Loucy (cell line): Measurements from ENCODE around the gene ELOA.
A peak's percentile ranks its signal among the peaks of the same experiment; 100 is the strongest.
"Not testable (repeated sequence)": the region's sequence is repeated elsewhere in the genome, so short reads cannot be mapped to it uniquely, and the experiment has no call there.

Experiments used
- H2AFZ ChIP-seq: fragments of 200-600 bp; sonication (generic); 2 replicates; pipeline ENCODE4 v1.6.0; 2016; ENCODE audit warnings: antibody characterized with exemption, mild to moderate bottlenecking, low read length, moderate library complexity
- H3F3A ChIP-seq: fragments of 200-600 bp; 2 replicates; pipeline ENCODE4 v1.6.0; 2016; ENCODE audit warnings: antibody characterized with exemption, low read depth, mild to moderate bottlenecking
- H3K27me3 ChIP-seq: fragments of 200-600 bp; sonication (generic); 2 replicates; pipeline ENCODE4 v1.6.1; 2014; ENCODE audit warnings: low read length, mild to moderate bottlenecking; ENCODE audit not compliant: insufficient read depth, poor library complexity, severe bottlenecking
- H3K36me3 ChIP-seq: fragments of 200-600 bp; sonication (generic); 2 replicates; pipeline ENCODE4 v1.6.1; 2016; ENCODE audit warnings: low read length; ENCODE audit not compliant: insufficient read depth
- H3K4me1 ChIP-seq: fragments of 200-600 bp; sonication (generic); 2 replicates; pipeline ENCODE4 v1.5.1; 2014; ENCODE audit warnings: low read length, mild to moderate bottlenecking; ENCODE audit not compliant: insufficient read depth, poor library complexity, severe bottlenecking
- H3K4me2 ChIP-seq: fragments of 200-600 bp; sonication (generic); 2 replicates; pipeline ENCODE4 v1.6.0; 2014; ENCODE audit warnings: antibody characterized with exemption, low read length, low read depth, mild to moderate bottlenecking; ENCODE audit not compliant: poor library complexity, severe bottlenecking
- H3K4me3 ChIP-seq: fragments of 200-600 bp; sonication (generic); 2 replicates; pipeline ENCODE4 v1.5.1; 2014; ENCODE audit warnings: low read length, mild to moderate bottlenecking, mixed read lengths; ENCODE audit not compliant: poor library complexity, severe bottlenecking
- H3K79me2 ChIP-seq: fragments of 200-600 bp; sonication (generic); 2 replicates; pipeline ENCODE4 v1.6.1; 2014; ENCODE audit warnings: low read length; ENCODE audit not compliant: insufficient read depth
- H3K9ac ChIP-seq: fragments of 200-600 bp; sonication (generic); 2 replicates; pipeline ENCODE4 v1.6.0; 2014; ENCODE audit warnings: mild to moderate bottlenecking, low read depth, low read length, moderate library complexity; ENCODE audit not compliant: poor library complexity, severe bottlenecking
- H3K9me2 ChIP-seq: fragments of 200-600 bp; sonication (generic); replicated peaks from 2 replicates; pipeline ENCODE4 v1.6.1; 2016; ENCODE audit warnings: low read depth, low read length, mixed read lengths
- H3K9me3 ChIP-seq: fragments of 200-600 bp; sonication (generic); 2 replicates; pipeline ENCODE4 v1.6.1; 2014; ENCODE audit warnings: mild to moderate bottlenecking, antibody characterized with exemption, low read length, low read depth; ENCODE audit not compliant: insufficient read depth
- H4K20me1 ChIP-seq: fragments of 200-600 bp; sonication (generic); 2 replicates; pipeline ENCODE4 v1.6.0; 2014; ENCODE audit warnings: antibody characterized with exemption, low read length, mild to moderate bottlenecking; ENCODE audit not compliant: insufficient read depth, poor library complexity, severe bottlenecking
- EZH2phosphoT487 ChIP-seq: fragments of 200-600 bp; IDR thresholded peaks from 2 replicates; pipeline ENCODE4 v1.6.1; 2018; ENCODE audit warnings: antibody characterized with exemption, mild to moderate bottlenecking, moderate library complexity, borderline replicate concordance
- TF ChIP-seq, protein P1 (sequence below): fragments of 200-600 bp; sonication (generic); conservative IDR thresholded peaks from 2 replicates; pipeline ENCODE4 v1.5.1; 2014; ENCODE audit warnings: mild to moderate bottlenecking, antibody characterized with exemption, low read length

The ELOA gene

DNA sequence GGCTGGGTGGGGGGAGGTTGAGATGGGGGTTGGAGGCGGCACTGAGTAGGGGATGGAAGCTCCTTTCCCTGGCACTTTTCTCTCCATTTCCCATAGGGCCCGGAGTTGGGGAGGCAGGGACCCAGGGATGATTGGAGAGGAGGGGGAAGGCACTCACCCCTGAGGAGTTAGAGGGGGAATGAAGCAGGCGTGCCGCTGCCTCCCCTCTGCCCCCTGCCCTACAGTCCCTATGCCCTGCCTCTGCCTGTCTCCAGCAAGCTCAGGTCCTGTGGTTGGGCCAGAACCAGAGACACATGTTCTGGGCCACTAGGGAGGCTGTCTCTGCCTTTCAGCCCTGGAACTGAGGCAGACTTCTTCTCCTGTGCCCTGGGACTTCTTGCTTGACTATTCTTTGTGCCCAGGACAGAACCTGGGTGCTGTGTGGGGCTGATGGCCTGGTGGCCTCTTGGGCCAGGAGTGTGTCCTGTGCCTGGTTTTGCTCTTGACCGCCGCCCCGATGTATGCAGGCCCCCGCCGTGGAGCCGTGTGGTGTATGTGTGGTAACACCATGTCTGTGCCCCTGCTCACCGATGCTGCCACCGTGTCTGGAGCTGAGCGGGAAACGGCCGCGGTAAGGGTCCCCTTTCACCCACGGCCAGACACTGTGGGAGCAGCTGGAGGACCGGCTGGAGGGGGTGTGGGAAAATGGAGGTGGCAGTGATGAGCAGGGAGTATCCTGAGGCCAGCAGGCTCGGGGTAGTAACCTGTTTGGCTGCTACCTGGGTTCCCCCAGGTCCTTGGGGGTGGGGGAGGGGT, 49.1 kb downstream of the ELOA start:
- H3K9me2 ChIP-seq, result no peaks in the 10 kb centered on the region
- peaks cover 4% of the 10 kb centered on the region for H3K27me3 ChIP-seq

DNA sequence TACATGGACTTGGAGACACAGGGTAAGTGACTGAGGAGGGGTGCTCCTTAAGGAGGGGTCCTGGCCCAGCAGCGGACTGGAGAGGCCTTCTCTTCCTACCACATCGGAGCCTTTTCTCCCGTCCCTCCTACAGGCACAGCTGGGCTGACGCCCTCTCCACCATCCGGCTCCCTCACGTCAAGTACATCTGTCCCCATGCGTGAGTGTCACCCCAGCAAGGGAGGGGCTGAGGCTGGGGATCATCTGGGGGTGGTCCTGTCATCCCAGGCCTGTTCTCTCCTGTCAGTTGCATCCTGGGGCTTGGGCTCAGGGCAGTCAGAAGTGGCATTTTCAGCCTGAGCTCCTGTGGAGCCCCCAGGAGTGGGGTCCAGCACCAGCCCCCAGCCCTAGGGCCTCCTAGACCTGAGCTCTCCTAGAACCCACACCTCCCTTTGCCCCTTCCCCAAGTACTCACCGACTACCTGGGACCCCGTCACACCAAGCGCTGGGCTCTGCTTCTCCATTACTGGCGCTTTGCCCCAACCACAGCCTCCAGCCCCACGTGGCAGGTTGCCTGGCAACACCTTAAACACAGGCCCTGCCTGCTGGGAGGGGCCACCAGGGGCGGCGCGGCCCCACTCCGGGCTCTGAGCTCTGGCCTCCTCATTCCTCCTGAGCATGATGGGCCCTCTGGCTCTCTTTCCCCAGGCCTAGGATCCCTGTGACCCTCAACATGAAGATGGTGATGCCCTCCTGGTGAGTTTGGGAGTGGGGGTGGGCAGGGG, 49.9 kb downstream of the ELOA start:
- H3K9me3 ChIP-seq, result no peaks in the 10 kb centered on the region
- H4K20me1 ChIP-seq, result peaks cover 21% of the 10 kb centered on the region
- no peak for TF ChIP-seq EZH2phosphoT487
- TF ChIP-seq, protein P1, sequence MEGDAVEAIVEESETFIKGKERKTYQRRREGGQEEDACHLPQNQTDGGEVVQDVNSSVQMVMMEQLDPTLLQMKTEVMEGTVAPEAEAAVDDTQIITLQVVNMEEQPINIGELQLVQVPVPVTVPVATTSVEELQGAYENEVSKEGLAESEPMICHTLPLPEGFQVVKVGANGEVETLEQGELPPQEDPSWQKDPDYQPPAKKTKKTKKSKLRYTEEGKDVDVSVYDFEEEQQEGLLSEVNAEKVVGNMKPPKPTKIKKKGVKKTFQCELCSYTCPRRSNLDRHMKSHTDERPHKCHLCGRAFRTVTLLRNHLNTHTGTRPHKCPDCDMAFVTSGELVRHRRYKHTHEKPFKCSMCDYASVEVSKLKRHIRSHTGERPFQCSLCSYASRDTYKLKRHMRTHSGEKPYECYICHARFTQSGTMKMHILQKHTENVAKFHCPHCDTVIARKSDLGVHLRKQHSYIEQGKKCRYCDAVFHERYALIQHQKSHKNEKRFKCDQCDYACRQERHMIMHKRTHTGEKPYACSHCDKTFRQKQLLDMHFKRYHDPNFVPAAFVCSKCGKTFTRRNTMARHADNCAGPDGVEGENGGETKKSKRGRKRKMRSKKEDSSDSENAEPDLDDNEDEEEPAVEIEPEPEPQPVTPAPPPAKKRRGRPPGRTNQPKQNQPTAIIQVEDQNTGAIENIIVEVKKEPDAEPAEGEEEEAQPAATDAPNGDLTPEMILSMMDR, result no peak
- H3K9ac ChIP-seq, result peak overlapping the region; percentile 87
- H2AFZ ChIP-seq, result no peak overlapping the region
- H3F3A ChIP-seq, result peaks cover 8% of the 10 kb centered on the region; the same call in 1 of the 2 replicates
- peaks cover 33% of the 10 kb centered on the region for H3K79me2 ChIP-seq
- peak overlapping the region; percentile 100 for H3K4me3 ChIP-seq
- H3K36me3 ChIP-seq, result peaks cover 17% of the 10 kb centered on the region; the same call in 1 of the 2 replicates
- H3K9me2 ChIP-seq, result no peaks in the 10 kb centered on the region
- H3K4me2 ChIP-seq, result peak overlapping the region; percentile 92
- peaks cover 4% of the 10 kb centered on the region for H3K27me3 ChIP-seq
- H3K4me1 ChIP-seq, result peaks cover 12% of the 10 kb centered on the region

More for the DNA sequence above, 49.1 kb downstream of the ELOA start:
- H3K9ac ChIP-seq, result peak overlapping the region; percentile 87
- TF ChIP-seq, protein P1, result no peak
- H3K4me1 ChIP-seq, result peaks cover 12% of the 10 kb centered on the region
- H3K79me2 ChIP-seq, result peaks cover 33% of the 10 kb centered on the region
- H3K36me3 ChIP-seq, result peaks cover 21% of the 10 kb centered on the region; the same call in 1 of the 2 replicates
- H3K4me2 ChIP-seq, result peak overlapping the region; percentile 92
- no peaks in the 10 kb centered on the region for H3K9me3 ChIP-seq
- peak overlapping the region; percentile 100 for H3K4me3 ChIP-seq
- H3F3A ChIP-seq, result peaks cover 8% of the 10 kb centered on the region; the same call in 1 of the 2 replicates
- H2AFZ ChIP-seq, result no peak overlapping the region
- peaks cover 21% of the 10 kb centered on the region for H4K20me1 ChIP-seq

DNA sequence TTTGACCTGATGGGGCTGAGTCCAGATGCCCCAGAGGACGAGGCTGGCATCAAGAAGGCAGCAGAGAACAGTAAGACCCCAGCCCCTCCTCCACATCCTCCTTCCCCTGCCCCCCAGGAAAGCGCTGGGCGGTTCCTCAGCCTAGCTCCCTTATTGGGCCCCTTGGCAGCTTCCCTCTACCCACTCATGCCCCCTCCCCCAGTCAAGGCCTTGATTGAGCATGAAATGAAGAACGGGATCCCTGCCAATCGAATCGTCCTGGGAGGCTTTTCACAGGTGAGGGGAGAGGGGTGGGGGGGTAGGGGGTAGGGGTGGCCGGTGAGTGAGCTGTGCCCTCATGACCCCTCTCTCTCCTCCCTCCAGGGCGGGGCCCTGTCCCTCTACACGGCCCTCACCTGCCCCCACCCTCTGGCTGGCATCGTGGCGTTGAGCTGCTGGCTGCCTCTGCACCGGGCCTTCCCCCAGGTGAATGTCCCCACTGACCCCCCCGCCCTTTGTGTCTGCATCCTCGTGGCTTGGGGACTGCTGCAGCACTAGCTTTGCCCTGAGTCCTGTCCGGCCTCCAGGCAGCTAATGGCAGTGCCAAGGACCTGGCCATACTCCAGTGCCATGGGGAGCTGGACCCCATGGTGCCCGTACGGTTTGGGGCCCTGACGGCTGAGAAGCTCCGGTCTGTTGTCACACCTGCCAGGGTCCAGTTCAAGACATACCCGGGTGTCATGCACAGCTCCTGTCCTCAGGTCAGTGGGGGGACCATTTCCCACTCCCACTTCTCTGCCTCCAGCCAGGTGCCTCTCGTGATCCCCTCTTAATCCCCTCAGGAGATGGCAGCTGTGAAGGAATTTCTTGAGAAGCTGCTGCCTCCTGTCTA, 50.8 kb downstream of the ELOA start:
- Histone ChIP-seq H3K4me3 (no peak overlapping the region), H2AFZ (no peak overlapping the region), H3K79me2 (peaks cover 33% of the 10 kb centered on the region), H3K27me3 (peaks cover 4% of the 10 kb centered on the region), H3K36me3 (peaks cover 16% of the 10 kb centered on the region; the same call in 1 of the 2 replicates), H3K4me1 (peaks cover 12% of the 10 kb centered on the region), H3K9me2 (no peaks in the 10 kb centered on the region), H3K9ac (no peak overlapping the region), H3K4me2 (peak overlapping the region; percentile 92), H3F3A (peaks cover 5% of the 10 kb centered on the region; the same call in 1 of the 2 replicates), H4K20me1 (peaks cover 21% of the 10 kb centered on the region), H3K9me3 (no peaks in the 10 kb centered on the region)
- TF ChIP-seq, protein P1, result no peak
- TF ChIP-seq EZH2phosphoT487, result no peak

DNA sequence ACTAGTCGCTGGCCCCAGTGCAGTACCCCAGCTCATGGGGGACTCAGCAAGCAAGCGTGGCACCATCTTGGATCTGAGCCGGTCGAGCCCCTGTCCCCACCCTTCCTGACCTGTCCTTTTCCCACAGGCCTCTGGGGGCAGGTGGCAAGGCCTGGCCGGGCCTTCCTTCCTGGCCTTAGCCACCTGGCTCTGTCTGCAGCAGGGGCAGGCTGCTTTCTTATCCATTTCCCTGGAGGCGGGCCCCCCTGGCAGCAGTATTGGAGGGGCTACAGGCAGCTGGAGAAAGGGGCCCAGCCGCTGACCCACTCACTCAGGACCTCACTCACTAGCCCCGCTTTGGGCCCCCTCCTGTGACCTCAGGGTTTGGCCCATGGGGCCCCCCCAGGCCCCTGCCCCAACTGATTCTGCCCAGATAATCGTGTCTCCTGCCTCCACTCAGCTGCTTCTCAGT, 51.5 kb downstream of the ELOA start:
- not testable (repeated sequence) for H3K4me3 ChIP-seq, H3K9me2 ChIP-seq, H3K27me3 ChIP-seq, H3K4me2 ChIP-seq, H3F3A ChIP-seq, H2AFZ ChIP-seq, H3K9ac ChIP-seq, H3K9me3 ChIP-seq
- H3K4me1 ChIP-seq, result peaks cover 16% of the 10 kb centered on the region
- H4K20me1 ChIP-seq, result peaks cover 22% of the 10 kb centered on the region
- H3K36me3 ChIP-seq, result peaks cover 16% of the 10 kb centered on the region; the same call in 1 of the 2 replicates
- peaks cover 33% of the 10 kb centered on the region for H3K79me2 ChIP-seq
